Mucosa of gallbladder (tissue), 1 donor: ENCODE data around the gene STAC. TPM values are rescaled to one million over a fixed set of nuclear protein-coding genes. Genes with fewer than 3 reads are reported as not detected.
"Not testable (repeated sequence)": the region's sequence is repeated elsewhere in the genome, so short reads cannot be mapped to it uniquely, and the experiment has no call there.

Experiments
- DNase-seq: peaks from one replicate; pipeline ENCODE4 v3.0.0-alpha.2; 2020; ENCODE audit warnings: low spot score
- total RNA-seq: library from RNA; stranded (reverse); gene quantifications from one replicate; pipeline ENCODE4 v1.2.1, GENCODE V29; 2021
- donor health status: DM: no; HTN: no; CAD: no.

Gene STAC
- total RNA-seq, 1 donor from 2014 or later, result 11.9 TPM

- no peak for DNase-seq
These were observed 100.8 kb downstream of the STAC start for GRCh38 chr3:36480911-36481648.

DNA sequence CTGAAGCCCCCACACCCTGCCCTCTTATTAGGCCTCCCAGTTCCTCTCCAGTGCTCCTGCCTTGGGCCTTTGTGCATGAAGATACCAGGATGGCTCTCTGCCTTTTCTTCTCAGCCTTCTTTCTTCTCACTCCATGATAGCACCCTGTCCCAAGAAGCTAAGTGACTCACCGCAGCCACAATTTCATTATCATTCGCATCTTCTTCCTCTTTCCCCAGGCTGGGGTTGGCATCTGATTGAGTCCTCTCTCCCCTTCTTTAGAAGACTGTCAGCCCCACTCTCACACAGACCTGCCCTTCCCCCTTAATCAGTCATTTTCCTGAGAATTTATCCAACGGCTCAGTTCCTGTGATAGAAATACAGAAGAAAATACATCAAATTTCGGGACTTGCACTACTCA lies 102.0 kb downstream of the STAC start:
- no peak for DNase-seq

DNA sequence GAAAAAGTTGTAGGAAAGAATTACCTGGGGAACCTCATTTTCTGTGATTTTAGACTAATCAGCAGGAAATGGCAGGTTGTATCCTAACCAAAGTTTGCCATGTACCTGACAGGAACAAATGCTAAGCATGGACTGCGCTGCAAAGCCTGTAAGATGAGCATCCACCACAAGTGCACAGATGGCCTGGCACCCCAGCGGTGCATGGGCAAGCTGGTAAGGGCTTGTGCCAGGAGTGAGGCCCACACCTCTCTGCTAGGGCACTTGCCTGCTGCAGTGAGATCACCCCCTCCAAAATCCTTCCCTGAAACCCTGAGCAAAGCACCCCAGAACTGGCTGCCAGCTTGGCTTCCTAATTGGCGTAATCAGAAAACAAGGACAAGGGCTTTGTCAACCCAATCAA lies 102.6 kb downstream of the STAC start:
- no peak for DNase-seq

GRCh38 chr3:36483709-36484108 lies 103.4 kb downstream of the STAC start:
- DNase-seq, result no peak

GRCh38 chr3:36484386-36484785 lies 104.1 kb downstream of the STAC start:
- DNase-seq, result no peak

- DNase-seq, result no peak
These were observed 105.9 kb downstream of the STAC start for GRCh38 chr3:36486009-36486795.

- DNase-seq, result no peak
These were observed 107.3 kb downstream of the STAC start for GRCh38 chr3:36487616-36488015.

GRCh38 chr3:36488077-36488789 lies 107.9 kb downstream of the STAC start:
- DNase-seq, result no peak

GRCh38 chr3:36489101-36489500 lies 108.8 kb downstream of the STAC start:
- DNase-seq, result no peak

DNA sequence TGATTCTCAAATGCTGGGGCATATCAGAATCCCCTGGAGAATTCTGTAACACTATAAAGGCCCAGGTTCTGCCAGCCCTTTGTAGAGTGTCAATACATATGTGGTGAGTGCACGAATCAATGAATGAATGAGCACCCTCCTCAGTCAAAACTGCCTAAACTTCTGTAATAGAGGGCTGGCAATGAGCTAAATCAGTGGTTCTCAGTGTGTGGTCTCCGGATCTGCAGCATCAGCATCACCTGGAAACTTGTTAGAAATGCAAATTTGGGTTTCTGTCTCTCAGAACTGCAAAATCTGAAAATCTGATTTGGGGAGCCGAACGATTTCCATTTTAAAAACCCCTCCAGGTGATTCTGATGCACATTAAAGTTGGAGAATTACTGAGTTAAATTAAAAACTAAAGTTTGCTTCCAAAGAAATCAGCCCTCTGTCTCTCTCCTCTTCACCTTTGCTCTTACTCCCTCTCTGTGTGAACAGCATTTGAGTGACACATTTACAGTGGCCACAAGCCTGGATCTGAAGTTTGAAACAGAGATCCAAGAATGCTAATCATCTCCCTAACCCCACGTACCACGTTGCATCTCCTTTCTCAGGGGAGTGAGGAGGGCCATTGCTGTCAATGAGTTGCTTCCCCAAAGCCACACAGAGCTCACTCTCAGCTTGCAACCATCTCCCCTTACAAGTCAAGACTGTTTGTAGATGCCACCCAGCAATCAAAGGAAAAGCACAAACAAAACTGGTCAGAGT lies 109.5 kb downstream of the STAC start:
- DNase-seq, result no peak

- DNase-seq, result no peak
These were observed 112.7 kb downstream of the STAC start for GRCh38 chr3:36493051-36493450.

GRCh38 chr3:36494461-36495109 lies 114.3 kb downstream of the STAC start:
- no peak for DNase-seq

GRCh38 chr3:36496684-36497633 lies 116.7 kb downstream of the STAC start:
- DNase-seq, result no peak

DNA sequence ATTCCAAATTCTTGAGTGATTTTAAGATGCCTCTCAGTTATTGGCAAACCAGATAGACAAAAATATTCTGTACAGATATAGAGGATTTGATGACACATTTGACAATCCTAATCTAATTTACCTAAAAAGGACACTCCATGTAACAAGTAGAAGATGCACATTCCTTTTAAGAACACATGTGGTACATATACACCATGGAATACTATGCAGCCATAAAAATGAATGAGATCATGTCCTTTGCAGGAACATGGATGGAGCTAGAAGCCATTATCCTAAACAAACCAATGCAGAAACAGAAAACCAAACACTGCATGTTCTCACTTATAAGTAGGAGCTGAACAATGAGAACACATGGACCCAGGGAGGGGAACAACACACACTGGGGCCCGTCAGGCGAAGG lies 119.7 kb downstream of the STAC start:
- not testable (repeated sequence) for DNase-seq

DNA sequence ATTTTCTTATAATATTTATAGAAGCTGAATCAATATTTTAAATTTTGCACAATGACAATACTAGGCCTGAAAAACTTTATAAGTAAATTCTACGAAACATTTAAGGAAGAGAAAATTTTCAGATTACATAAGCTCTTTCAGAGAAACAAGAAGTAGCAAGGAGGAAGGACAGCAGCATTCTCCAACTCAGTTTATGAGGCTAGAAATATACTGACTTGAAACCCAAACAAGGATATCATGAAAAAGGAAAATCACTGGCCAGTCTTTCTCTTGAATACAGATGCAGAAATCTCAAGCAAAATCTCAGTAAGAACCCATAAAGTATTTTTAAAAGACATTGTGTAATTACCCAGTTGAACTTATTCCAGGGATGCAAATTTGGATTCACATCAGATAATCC lies 121.3 kb downstream of the STAC start:
- DNase-seq, result no peak

GRCh38 chr3:36505393-36505792 lies 125.1 kb downstream of the STAC start:
- DNase-seq, result no peak

- no peak for DNase-seq
These were observed 131.6 kb downstream of the STAC start for GRCh38 chr3:36511791-36512486.

DNA sequence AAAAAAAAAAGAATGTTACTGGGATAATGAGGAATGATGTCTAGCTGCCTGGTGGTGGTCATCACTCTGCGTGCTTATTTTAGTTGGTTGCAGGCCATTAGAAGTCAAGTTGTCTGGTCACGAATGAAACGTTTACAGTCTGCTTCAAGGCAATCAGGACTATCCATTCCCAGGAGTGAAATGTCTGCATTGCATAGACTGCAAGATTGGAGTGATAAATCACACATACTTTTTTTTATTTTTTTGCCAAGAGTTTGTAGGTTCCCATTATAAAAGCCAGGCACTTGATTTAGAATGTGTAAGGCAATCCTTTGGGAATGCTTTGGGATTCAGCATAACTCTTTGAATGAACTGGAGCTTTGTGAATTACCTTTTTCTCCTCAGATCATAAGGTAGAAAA lies 132.3 kb downstream of the STAC start:
- DNase-seq, result no peak

- no peak for DNase-seq
These were observed 133.9 kb downstream of the STAC start for GRCh38 chr3:36514171-36514570.

- DNase-seq, result no peak
These were observed 139.4 kb downstream of the STAC start for GRCh38 chr3:36519682-36520081.
